ENCODE results near the gene TLCD2. TPM values are rescaled to one million over a fixed set of nuclear protein-coding genes. Genes with fewer than 3 reads are reported as not detected.

Gene TLCD2
- total and polyA plus RNA-seq, 12 donors = 0.96 to 6.0 (median 1.9) TPM

GRCh38 chr17:1755252-1755826 lies 45.2 kb upstream of the TLCD2 start:
- peak in 1 of 8 donors; percentile 7 for ATAC-seq

DNA sequence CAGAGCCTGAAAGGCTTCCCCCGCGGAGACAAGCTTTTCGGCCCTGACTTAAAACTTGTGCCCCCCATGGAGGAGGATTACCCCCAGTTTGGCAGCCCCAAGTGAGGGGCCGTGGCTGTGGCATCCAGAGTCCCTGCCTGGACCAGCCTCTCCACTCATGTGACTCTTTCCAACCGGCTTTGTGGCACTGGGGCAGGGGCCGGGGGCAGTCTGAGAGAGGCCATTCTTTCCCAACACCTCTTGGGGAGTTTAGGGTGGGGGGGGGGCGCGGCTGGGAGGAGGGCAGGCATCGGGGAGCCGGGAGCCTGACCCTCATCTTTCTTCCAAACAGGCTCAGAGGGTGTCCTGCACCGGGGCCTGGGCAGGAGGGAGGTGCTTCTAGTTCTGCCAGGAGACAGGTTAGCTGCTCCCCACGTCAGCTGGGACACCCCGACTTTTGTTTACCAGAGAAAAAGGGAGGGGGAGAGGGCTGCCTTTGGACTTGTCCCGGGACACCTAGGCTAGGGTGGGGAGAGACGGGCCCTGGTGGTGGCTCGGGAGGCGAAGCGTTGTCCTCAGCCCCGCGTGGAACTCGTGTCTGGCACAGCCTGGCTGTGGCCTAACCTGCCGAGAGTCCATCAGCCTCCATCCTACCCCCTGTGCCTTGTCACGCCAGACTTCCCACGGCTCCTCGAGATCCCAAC lies 44.4 kb upstream of the TLCD2 start:
- H3K27me3 ChIP-seq = no peaks in the 10 kb centered on the region
- peaks cover 0 to 37% (median 0%) of the 10 kb centered on the region in 9 donors for H3K4me1 ChIP-seq

More at GRCh38 chr17:1755252-1755826, 45.2 kb upstream of the TLCD2 start:
- WGBS, 2 donors = 81 to 87% methylated on average over 20 of the region's 20 CpGs
- Histone ChIP-seq H3K9me3 (no peaks in the 10 kb centered on the region), H3K4me3 (no peak overlapping the region), H3K4me1 (peaks cover 0 to 39% (median 0%) of the 10 kb centered on the region in 9 donors), H3K36me3 (no peaks in the 10 kb centered on the region), H3K27ac (no peak overlapping the region), H3K27me3 (no peaks in the 10 kb centered on the region)
- intact Hi-C loops (cut with DNase I) = loop anchor here in 1 of 10 donors (10.0 kb wide), 1 partner anchor 1339 kb away; no protein-coding TSS in a partner anchor
- no peak for DNase-seq
- TF ChIP-seq, protein P1, sequence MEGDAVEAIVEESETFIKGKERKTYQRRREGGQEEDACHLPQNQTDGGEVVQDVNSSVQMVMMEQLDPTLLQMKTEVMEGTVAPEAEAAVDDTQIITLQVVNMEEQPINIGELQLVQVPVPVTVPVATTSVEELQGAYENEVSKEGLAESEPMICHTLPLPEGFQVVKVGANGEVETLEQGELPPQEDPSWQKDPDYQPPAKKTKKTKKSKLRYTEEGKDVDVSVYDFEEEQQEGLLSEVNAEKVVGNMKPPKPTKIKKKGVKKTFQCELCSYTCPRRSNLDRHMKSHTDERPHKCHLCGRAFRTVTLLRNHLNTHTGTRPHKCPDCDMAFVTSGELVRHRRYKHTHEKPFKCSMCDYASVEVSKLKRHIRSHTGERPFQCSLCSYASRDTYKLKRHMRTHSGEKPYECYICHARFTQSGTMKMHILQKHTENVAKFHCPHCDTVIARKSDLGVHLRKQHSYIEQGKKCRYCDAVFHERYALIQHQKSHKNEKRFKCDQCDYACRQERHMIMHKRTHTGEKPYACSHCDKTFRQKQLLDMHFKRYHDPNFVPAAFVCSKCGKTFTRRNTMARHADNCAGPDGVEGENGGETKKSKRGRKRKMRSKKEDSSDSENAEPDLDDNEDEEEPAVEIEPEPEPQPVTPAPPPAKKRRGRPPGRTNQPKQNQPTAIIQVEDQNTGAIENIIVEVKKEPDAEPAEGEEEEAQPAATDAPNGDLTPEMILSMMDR (IDR thresholded peaks at IDR 0.05) = no peak

DNA sequence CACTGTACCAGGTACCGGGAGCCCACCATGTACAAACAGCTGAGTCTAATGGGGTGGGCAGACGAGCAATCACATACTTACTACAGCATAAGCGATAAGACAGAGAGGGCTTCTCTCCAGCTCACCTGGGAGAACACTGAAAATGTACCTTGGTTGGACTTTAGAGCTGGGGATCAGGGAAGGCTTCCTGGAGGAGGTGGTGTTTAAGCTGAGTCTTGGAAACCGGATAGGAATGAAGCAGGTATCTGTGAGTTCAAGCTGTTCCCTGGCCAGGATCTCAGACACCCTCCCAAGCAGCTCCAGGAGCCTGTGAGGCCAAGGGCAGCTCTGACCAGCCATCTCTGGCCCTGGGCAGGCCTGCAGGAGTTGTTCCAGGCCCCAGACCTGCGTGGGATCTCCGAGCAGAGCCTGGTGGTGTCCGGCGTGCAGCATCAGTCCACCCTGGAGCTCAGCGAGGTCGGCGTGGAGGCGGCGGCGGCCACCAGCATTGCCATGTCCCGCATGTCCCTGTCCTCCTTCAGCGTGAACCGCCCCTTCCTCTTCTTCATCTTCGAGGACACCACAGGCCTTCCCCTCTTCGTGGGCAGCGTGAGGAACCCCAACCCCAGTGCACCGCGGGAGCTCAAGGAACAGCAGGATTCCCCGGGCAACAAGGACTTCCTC lies 43.7 kb upstream of the TLCD2 start:
- WGBS, 2 donors = 82% methylated on average over 23 of the region's 23 CpGs
- TF ChIP-seq, protein P1 (IDR thresholded peaks at IDR 0.05) = no peak
- ATAC-seq = no peak
- no peaks in the 10 kb centered on the region for H3K9me3 ChIP-seq
- no peak overlapping the region for H3K4me3 ChIP-seq
- H3K4me1 ChIP-seq = peaks cover 0 to 31% (median 0%) of the 10 kb centered on the region in 9 donors
- peak overlapping the region in 1 of 10 donors; percentile 56 for H3K27ac ChIP-seq
- no peaks in the 10 kb centered on the region for H3K27me3 ChIP-seq
- no peak for DNase-seq
- no peaks in the 10 kb centered on the region for H3K36me3 ChIP-seq
- intact Hi-C loops (cut with DNase I) = loop anchor here in 1 of 10 donors (10.0 kb wide), 1 partner anchor 1341 kb away; no protein-coding TSS in a partner anchor

More for the DNA sequence above, 44.4 kb upstream of the TLCD2 start:
- Histone ChIP-seq H3K27ac (peak overlapping the region in 1 of 10 donors; percentile 56), H3K36me3 (no peaks in the 10 kb centered on the region), H3K9me3 (no peaks in the 10 kb centered on the region), H3K4me3 (no peak overlapping the region)
- intact Hi-C loops (cut with DNase I) = loop anchor here in 1 of 10 donors (10.0 kb wide), 1 partner anchor 1340 kb away; no protein-coding TSS in a partner anchor
- DNase-seq (no peak), ATAC-seq (no peak)
- TF ChIP-seq, protein P1 (IDR thresholded peaks at IDR 0.05) = no peak
- WGBS, 2 donors = 73 to 75% methylated on average over 25 of the region's 25 CpGs
